Upper lobe of right lung (tissue), 1 donor: ENCODE measurements around the gene ILKAP. TPM values are rescaled to one million over a fixed set of nuclear protein-coding genes. Genes with fewer than 3 reads are reported as not detected.

Source experiments
- ATAC-seq: fragments of 200-7000 bp; cut with Tn5 transposase; one replicate; pipeline ENCODE4 v1.9.1; 2020; ENCODE audit warnings: mild to moderate bottlenecking, moderate library complexity
- DNase-seq: peaks from one replicate; pipeline ENCODE4 v3.0.0-alpha.2; 2020
- H3K27ac ChIP-seq: fragments of 200-600 bp; one replicate; pipeline ENCODE4 v1.8.0; 2022
- H3K27me3 ChIP-seq: fragments of 200-600 bp; one replicate; pipeline ENCODE4 v1.8.0; 2022; ENCODE audit warnings: mild to moderate bottlenecking
- H3K36me3 ChIP-seq: fragments of 200-600 bp; one replicate; pipeline ENCODE4 v1.8.0; 2022
- H3K4me1 ChIP-seq: fragments of 200-600 bp; one replicate; pipeline ENCODE4 v1.8.0; 2022
- H3K4me3 ChIP-seq: fragments of 200-600 bp; one replicate; pipeline ENCODE4 v1.8.0; 2022; ENCODE audit warnings: mild to moderate bottlenecking
- H3K9me3 ChIP-seq: fragments of 200-600 bp; one replicate; pipeline ENCODE4 v1.8.0; 2022
- intact Hi-C: fragments of 100-400 bp; cut with DNase I; formaldehyde crosslinking; loops from one replicate; pipeline ENCODE4 v1.11.0; 2022
- total RNA-seq: library from RNA; stranded (reverse); fragmentation: NEBNext Ultra II Directional; extraction: Animal tissue kit (Norgen Biotek cat#: 25700); gene quantifications from one replicate; pipeline ENCODE4 v1.2.1, GENCODE V29; 2021
- TF ChIP-seq, protein P1 (sequence below): fragments of 200-600 bp; IDR thresholded peaks from one replicate; pipeline ENCODE4 v1.8.0; 2022; ENCODE audit warnings: antibody characterized with exemption
- donor health status: DM: no; HTN: yes; CAD: no; lungs with severe emphysema.

Gene ILKAP
- total RNA-seq, 1 donor from 2014 or later, result 47.2 TPM

DNA sequence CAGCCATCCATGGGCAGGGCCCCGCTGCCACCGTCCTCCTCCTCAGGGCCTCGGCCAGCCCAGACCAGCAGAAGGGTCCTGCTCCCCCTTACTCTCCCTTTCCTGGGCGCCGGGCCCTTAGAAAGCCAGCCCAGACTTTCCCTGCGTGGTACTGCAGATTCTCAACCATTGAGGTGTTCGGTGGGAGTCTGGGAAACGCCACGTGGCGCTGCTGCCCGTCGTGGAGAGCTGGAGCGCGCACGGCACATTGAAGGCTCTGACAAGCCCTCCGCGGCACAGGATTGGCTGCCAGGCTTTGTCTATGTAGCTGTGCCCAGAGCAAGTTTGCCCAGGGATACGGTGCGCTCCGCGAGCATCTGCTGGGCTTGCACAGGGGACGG lies 75.4 kb downstream of the ILKAP start:
- H3K36me3 ChIP-seq, result no peaks in the 10 kb centered on the region
- H3K4me3 ChIP-seq, result no peak overlapping the region
- no peaks in the 10 kb centered on the region for H3K27me3 ChIP-seq
- no peak overlapping the region for H3K27ac ChIP-seq
- no peaks in the 10 kb centered on the region for H3K9me3 ChIP-seq
- DNase-seq, result no peak
- no peaks in the 10 kb centered on the region for H3K4me1 ChIP-seq
- TF ChIP-seq, protein P1, sequence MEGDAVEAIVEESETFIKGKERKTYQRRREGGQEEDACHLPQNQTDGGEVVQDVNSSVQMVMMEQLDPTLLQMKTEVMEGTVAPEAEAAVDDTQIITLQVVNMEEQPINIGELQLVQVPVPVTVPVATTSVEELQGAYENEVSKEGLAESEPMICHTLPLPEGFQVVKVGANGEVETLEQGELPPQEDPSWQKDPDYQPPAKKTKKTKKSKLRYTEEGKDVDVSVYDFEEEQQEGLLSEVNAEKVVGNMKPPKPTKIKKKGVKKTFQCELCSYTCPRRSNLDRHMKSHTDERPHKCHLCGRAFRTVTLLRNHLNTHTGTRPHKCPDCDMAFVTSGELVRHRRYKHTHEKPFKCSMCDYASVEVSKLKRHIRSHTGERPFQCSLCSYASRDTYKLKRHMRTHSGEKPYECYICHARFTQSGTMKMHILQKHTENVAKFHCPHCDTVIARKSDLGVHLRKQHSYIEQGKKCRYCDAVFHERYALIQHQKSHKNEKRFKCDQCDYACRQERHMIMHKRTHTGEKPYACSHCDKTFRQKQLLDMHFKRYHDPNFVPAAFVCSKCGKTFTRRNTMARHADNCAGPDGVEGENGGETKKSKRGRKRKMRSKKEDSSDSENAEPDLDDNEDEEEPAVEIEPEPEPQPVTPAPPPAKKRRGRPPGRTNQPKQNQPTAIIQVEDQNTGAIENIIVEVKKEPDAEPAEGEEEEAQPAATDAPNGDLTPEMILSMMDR, result no peak
- intact Hi-C loops, result no loop called here
- no peak for ATAC-seq

DNA sequence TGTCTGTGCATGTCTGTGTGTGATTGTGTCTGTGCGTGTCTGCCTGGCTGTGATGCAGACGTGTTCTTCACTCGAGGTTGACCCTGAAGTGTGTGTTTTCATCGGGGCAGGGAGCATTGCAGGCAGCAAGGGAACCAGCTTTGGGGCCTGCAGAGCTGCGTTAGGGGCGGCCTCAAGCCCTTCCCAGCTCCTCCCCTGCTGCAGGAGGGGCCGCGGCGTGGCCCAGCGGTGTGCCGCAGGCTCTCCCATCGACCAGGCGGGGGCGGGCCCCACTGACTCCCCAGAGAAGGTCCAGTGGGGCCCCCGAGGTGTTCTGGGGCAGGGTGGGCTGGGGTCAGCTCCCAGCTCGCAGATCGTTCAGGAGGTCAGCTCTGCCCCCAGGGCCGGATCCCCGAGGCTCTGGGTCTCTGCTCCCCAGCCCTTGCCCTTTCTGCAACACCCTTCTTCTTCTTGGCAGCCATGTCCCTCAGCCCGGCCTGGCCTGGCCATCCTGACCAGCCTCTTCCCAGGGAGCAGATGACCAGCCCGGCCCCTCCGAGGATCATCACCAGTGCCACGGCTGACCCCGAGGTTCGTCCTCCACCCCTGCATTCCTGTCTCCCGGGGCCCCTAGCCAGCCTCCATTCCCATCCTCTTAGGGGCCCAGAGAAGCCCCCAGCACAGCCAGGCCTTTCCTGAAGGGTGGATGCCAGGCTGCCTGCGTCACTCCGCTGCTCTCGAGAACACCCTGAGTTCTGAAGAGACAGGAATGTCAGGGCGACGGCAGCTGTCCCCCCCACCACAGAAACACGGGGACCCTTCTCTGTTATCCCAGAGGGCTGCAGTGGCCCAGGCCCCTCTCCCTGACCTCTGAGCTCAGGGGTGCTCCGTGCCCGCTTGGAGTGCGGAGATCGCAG lies 76.1 kb downstream of the ILKAP start:
- Histone ChIP-seq H3K9me3 (no peaks in the 10 kb centered on the region), H3K27ac (no peak overlapping the region), H3K27me3 (no peaks in the 10 kb centered on the region), H3K36me3 (no peaks in the 10 kb centered on the region), H3K4me1 (no peaks in the 10 kb centered on the region), H3K4me3 (no peak overlapping the region)
- DNase-seq, result no peak
- intact Hi-C loops, result no loop called here
- peak; percentile 34 for ATAC-seq
- TF ChIP-seq, protein P1, result no peak

DNA sequence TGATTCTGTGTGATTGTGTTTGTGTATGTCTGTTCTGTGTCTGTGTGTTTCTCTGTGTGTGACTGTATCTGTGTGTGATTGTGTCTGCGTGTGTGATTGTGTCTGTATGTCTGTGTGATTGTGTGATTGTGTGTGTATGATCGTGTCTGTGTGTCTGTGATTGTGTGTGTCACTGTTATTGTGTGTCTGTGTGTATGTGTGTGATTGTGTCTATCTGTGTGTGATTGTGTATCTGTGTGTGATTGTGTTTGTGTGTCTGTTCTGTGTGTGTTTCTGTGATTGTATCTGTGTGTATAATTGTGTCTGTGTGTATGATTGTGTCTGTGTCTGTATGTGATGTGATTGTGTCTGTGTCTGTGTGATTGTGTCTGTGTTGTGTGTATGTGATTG lies 76.7 kb downstream of the ILKAP start:
- TF ChIP-seq, protein P1, result no peak
- DNase-seq (no peak), ATAC-seq (no peak)
- intact Hi-C loops, result no loop called here
- no peak overlapping the region for H3K27ac ChIP-seq
- H3K9me3 ChIP-seq, result no peaks in the 10 kb centered on the region
- no peak overlapping the region for H3K4me3 ChIP-seq
- H3K36me3 ChIP-seq, result no peaks in the 10 kb centered on the region
- no peaks in the 10 kb centered on the region for H3K4me1 ChIP-seq
- H3K27me3 ChIP-seq, result no peaks in the 10 kb centered on the region

DNA sequence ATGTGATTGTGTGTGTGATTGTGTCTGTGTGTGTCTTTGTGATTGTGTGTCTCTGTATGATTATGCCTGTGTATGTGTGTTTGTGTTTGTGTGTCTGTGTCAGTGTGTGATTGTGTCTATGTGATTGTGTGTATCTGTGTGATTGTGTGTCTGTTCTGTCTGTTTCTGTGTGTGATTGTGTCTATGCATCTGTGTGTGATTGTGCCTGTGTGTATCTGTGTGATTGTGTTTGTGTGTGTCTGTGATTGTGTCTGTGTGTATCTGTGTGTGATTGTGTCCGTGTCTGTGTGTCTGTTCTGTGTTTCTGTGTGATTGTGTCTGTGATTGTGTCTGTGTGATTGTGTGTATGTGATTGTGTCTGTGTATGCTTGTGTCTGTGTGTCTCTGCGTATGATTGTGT lies 77.2 kb downstream of the ILKAP start:
- Histone ChIP-seq H3K27me3 (peaks cover 4% of the 10 kb centered on the region), H3K4me1 (no peaks in the 10 kb centered on the region), H3K4me3 (no peak overlapping the region), H3K27ac (no peak overlapping the region), H3K36me3 (no peaks in the 10 kb centered on the region), H3K9me3 (no peaks in the 10 kb centered on the region)
- intact Hi-C loops, result no loop called here
- no peak for ATAC-seq
- TF ChIP-seq, protein P1, result no peak
- DNase-seq, result no peak

DNA sequence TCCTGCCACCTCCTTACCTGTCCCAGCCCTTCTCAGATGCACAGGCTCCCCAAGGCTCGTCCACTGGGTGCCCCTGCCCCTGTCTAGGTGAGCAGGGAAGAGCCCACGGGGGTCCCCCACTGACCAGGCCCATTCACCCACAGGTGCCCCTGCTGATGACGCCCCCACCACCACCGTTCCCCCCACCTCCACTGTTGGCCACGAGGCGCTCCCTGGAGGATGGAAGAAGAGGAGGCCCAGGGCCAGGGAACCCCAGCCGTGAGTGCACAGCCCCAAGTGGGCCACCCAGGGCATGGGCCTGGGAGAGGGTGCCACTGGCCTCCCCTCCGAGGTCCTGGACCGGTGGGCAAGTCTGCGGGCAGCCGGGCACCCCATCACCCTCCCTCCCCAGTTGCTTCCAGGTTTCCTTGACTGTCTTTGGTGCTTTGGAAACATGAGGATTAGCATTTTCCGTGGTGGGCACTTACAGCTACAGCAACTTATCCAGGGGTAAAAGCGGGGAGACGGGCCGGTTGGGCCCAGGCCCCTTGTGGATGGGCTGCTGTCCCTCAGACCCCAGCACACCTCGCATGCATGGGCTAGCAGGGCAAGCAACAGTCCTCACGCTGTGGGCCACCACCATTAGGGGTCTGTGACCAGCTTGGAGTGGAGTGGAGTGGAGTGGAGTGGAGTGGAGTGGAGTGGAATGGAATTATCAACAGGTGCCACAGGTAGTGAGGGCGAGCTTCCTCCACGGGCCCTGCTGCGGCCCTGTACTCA lies 78.2 kb downstream of the ILKAP start:
- TF ChIP-seq, protein P1, result no peak
- Histone ChIP-seq H3K9me3 (no peaks in the 10 kb centered on the region), H3K27me3 (peaks cover 6% of the 10 kb centered on the region), H3K27ac (no peak overlapping the region), H3K4me1 (no peaks in the 10 kb centered on the region), H3K4me3 (no peak overlapping the region), H3K36me3 (no peaks in the 10 kb centered on the region)
- no peak for DNase-seq
- ATAC-seq, result no peak
- intact Hi-C loops, result no loop called here
